K562 (cell line): ENCODE results near the gene CAPZB. TPM values are rescaled to one million over a fixed set of nuclear protein-coding genes. Genes with fewer than 3 reads are reported as not detected.

ENCODE experiments used
- CBX1 ChIP-seq: sonication (generic); IDR thresholded peaks from 2 replicates; pipeline ENCODE4 v1.6.1; 2016; ENCODE audit warnings: antibody characterized with exemption, low read depth, mild to moderate bottlenecking
- CHCHD3 ChIP-seq: fragments of 250-450 bp; sonication (Bioruptor Pico); IDR thresholded peaks from 2 replicates; pipeline ENCODE4 v2.1.2; 2022; ENCODE audit warnings: mild to moderate bottlenecking
- FOXK1 ChIP-seq: sonication (generic); formaldehyde crosslinking; IDR thresholded peaks from 2 replicates; pipeline ENCODE4 v1.8.0; 2022; ENCODE audit warnings: missing genetic modification reagents, mild to moderate bottlenecking, borderline replicate concordance
- POLR3A ChIP-seq: IDR thresholded peaks from 2 replicates; pipeline ENCODE4 v1.6.1; 2011; ENCODE audit warnings: borderline replicate concordance, mild to moderate bottlenecking, moderate library complexity; ENCODE audit not compliant: insufficient read length, insufficient read depth; ENCODE audit errors: extremely low read depth
- RBBP5 ChIP-seq: fragments of 200-600 bp; sonication (generic); IDR thresholded peaks from 2 replicates; pipeline ENCODE4 v1.6.1; 2012; ENCODE audit warnings: borderline replicate concordance, mild to moderate bottlenecking, low read length, control low read depth, inconsistent platforms; ENCODE audit not compliant: insufficient read depth, poor library complexity, severe bottlenecking
- XRCC3 ChIP-seq: fragments of 450-650 bp; IDR thresholded peaks from 2 replicates; pipeline ENCODE4 v1.6.1; 2017; ENCODE audit warnings: mild to moderate bottlenecking, moderate library complexity
- ZNF143 ChIP-seq: sonication (generic); formaldehyde crosslinking; IDR thresholded peaks from 2 replicates; pipeline ENCODE4 v1.9.0; 2022; ENCODE audit warnings: mild to moderate bottlenecking, missing genetic modification reagents
- ZNF282 ChIP-seq: sonication (generic); formaldehyde crosslinking; IDR thresholded peaks from 2 replicates; pipeline ENCODE4 v1.8.1; 2023; ENCODE audit warnings: missing genetic modification reagents
- polyA plus RNA-seq, 8 experiments: library from polyadenylated mRNA; depleted of rRNA in 4 of 8; stranded (reverse) in 5 of 8; unstranded in 3 of 8; fragments of >200 nt; fragmentation: Nextera tagmentation in 2 of 8; fragmentation: Illumina TruSeq in 1 of 8; extraction: Ambion mirVana in 2 of 8; extraction: Trizol in 1 of 8; gene quantifications; 2 replicates each; pipeline versions ENCODE4 v1.2.1 to v1.2.3, GENCODE V29; 2011 to 2014; ENCODE audit warnings: inconsistent platforms in 1 of 8, missing spikeins in 1 of 8
- total RNA-seq, 7 experiments: library from RNA; depleted of rRNA in 6 of 7; stranded (reverse); fragments of >200 nt in 6 of 7; fragmentation: Illumina TruSeq in 2 of 7; extraction: Trizol in 2 of 7; gene quantifications; 2 replicates each; pipeline versions ENCODE4 v1.2.1 to v1.2.3, GENCODE V29; 2011 to 2021; ENCODE audit warnings: low replicate concordance in 1 of 7
- TF ChIP-seq, protein P1 (sequence below): fragments of 250-450 bp; sonication (Bioruptor Pico); IDR thresholded peaks from 2 replicates; pipeline ENCODE4 v1.4.0; 2020
- TF ChIP-seq, protein P2 (sequence below): fragments of 450-650 bp; IDR thresholded peaks from 2 replicates; pipeline ENCODE4 v1.6.1; 2017; ENCODE audit warnings: antibody characterized with exemption, mild to moderate bottlenecking
- TF ChIP-seq, protein P3 (sequence below): fragments of 200-800 bp; sonication (Bioruptor generic); IDR thresholded peaks from 2 replicates; pipeline ENCODE4 v1.6.1; 2017; ENCODE audit warnings: missing genetic modification characterization, missing compliant biosample characterization
- TF ChIP-seq, protein P4 (sequence below), 3 experiments: fragments of 200-800 bp in 1 of 3; sonication (Bioruptor generic) in 1 of 3; sonication (generic) in 1 of 3; formaldehyde crosslinking in 1 of 3; IDR thresholded peaks; 2 replicates each; pipeline versions ENCODE4 v1.6.1 to v1.8.0; 2016 to 2022; ENCODE audit warnings: mild to moderate bottlenecking in 2 of 3, missing compliant biosample characterization in 2 of 3, missing genetic modification characterization in 2 of 3, missing genetic modification reagents in 1 of 3

Gene CAPZB
- total and polyA plus RNA-seq, 9 of the 15 experiments (the other 6 are each of a cell fraction or from before 2014, with no cell fraction given), result 57.6 to 297 (median 125) TPM

DNA sequence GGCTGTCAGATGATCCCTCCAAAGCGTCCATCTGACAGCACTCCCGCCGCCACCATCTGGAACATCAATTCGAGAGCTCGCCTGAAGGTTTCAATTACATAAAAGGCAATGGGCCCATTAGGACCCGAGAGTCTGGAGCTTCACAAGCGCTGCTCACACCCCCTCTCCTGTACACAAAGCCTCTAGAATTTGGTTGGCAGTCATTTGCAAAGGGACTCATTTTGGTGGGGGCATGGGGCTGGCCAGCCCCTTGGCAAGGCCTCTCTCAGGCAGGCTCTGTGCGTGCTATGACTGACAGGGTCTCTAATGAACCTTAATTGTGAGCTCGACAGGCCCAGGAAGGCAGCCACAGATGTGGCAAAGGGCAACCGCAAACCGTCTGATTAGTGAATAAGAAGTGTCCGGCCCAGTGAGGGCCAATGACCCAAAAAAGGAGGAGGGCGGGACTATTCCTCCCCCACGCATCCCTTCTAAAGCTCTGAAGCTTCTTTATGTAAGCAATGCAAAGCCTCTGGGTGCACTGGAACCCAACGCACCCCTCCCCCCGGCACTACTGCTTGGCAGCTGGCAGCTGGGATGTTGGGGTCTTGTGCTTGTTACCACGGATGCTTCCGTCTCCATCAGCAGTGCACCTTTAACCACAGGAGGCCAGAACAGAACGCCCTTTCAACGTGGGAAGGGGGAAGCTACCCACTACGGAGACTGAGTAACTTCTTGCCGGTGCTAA, 79.4 kb downstream of the CAPZB start (continued):
- TF ChIP-seq, protein P1, sequence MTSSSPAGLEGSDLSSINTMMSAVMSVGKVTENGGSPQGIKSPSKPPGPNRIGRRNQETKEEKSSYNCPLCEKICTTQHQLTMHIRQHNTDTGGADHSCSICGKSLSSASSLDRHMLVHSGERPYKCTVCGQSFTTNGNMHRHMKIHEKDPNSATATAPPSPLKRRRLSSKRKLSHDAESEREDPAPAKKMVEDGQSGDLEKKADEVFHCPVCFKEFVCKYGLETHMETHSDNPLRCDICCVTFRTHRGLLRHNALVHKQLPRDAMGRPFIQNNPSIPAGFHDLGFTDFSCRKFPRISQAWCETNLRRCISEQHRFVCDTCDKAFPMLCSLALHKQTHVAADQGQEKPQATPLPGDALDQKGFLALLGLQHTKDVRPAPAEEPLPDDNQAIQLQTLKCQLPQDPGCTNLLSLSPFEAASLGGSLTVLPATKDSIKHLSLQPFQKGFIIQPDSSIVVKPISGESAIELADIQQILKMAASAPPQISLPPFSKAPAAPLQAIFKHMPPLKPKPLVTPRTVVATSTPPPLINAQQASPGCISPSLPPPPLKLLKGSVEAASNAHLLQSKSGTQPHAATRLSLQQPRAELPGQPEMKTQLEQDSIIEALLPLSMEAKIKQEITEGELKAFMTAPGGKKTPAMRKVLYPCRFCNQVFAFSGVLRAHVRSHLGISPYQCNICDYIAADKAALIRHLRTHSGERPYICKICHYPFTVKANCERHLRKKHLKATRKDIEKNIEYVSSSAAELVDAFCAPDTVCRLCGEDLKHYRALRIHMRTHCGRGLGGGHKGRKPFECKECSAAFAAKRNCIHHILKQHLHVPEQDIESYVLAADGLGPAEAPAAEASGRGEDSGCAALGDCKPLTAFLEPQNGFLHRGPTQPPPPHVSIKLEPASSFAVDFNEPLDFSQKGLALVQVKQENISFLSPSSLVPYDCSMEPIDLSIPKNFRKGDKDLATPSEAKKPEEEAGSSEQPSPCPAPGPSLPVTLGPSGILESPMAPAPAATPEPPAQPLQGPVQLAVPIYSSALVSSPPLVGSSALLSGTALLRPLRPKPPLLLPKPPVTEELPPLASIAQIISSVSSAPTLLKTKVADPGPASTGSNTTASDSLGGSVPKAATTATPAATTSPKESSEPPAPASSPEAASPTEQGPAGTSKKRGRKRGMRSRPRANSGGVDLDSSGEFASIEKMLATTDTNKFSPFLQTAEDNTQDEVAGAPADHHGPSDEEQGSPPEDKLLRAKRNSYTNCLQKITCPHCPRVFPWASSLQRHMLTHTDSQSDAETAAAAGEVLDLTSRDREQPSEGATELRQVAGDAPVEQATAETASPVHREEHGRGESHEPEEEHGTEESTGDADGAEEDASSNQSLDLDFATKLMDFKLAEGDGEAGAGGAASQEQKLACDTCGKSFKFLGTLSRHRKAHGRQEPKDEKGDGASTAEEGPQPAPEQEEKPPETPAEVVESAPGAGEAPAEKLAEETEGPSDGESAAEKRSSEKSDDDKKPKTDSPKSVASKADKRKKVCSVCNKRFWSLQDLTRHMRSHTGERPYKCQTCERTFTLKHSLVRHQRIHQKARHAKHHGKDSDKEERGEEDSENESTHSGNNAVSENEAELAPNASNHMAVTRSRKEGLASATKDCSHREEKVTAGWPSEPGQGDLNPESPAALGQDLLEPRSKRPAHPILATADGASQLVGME, result no peak
- no peak for TF ChIP-seq CBX1
- no peak for TF ChIP-seq ZNF282
- no peak for TF ChIP-seq CHCHD3 (CRISPR knock-in tag)
- TF ChIP-seq ZNF143 (CRISPR knock-in tag), result no peak
- TF ChIP-seq, protein P2, sequence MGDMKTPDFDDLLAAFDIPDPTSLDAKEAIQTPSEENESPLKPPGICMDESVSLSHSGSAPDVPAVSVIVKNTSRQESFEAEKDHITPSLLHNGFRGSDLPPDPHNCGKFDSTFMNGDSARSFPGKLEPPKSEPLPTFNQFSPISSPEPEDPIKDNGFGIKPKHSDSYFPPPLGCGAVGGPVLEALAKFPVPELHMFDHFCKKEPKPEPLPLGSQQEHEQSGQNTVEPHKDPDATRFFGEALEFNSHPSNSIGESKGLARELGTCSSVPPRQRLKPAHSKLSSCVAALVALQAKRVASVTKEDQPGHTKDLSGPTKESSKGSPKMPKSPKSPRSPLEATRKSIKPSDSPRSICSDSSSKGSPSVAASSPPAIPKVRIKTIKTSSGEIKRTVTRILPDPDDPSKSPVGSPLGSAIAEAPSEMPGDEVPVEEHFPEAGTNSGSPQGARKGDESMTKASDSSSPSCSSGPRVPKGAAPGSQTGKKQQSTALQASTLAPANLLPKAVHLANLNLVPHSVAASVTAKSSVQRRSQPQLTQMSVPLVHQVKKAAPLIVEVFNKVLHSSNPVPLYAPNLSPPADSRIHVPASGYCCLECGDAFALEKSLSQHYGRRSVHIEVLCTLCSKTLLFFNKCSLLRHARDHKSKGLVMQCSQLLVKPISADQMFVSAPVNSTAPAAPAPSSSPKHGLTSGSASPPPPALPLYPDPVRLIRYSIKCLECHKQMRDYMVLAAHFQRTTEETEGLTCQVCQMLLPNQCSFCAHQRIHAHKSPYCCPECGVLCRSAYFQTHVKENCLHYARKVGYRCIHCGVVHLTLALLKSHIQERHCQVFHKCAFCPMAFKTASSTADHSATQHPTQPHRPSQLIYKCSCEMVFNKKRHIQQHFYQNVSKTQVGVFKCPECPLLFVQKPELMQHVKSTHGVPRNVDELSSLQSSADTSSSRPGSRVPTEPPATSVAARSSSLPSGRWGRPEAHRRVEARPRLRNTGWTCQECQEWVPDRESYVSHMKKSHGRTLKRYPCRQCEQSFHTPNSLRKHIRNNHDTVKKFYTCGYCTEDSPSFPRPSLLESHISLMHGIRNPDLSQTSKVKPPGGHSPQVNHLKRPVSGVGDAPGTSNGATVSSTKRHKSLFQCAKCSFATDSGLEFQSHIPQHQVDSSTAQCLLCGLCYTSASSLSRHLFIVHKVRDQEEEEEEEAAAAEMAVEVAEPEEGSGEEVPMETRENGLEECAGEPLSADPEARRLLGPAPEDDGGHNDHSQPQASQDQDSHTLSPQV, result no peak
- no peak for TF ChIP-seq XRCC3
- no peak for TF ChIP-seq RBBP5
- 0 out of 2 replicates have a peak, but pooled peaks have one; percentile 13 for TF ChIP-seq FOXK1 (CRISPR knock-in tag)
- TF ChIP-seq, protein P3, sequence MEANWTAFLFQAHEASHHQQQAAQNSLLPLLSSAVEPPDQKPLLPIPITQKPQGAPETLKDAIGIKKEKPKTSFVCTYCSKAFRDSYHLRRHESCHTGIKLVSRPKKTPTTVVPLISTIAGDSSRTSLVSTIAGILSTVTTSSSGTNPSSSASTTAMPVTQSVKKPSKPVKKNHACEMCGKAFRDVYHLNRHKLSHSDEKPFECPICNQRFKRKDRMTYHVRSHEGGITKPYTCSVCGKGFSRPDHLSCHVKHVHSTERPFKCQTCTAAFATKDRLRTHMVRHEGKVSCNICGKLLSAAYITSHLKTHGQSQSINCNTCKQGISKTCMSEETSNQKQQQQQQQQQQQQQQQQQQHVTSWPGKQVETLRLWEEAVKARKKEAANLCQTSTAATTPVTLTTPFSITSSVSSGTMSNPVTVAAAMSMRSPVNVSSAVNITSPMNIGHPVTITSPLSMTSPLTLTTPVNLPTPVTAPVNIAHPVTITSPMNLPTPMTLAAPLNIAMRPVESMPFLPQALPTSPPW (CRISPR knock-in tag), result peak; percentile 43
- TF ChIP-seq, protein P4, sequence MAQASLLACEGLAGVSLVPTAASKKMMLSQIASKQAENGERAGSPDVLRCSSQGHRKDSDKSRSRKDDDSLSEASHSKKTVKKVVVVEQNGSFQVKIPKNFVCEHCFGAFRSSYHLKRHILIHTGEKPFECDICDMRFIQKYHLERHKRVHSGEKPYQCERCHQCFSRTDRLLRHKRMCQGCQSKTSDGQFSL (CRISPR knock-in tag; IDR thresholded peaks at IDR 0.05), result no peak
- TF ChIP-seq, protein P4 (tag; IDR thresholded peaks at IDR 0.05), result no peak
- no peak for TF ChIP-seq POLR3A
